AG20443 (cell line): Measurements from ENCODE around the gene TFAM.
A peak's percentile ranks its signal among the peaks of the same experiment; 100 is the strongest.

Experiments
- DNase-seq: peaks from one replicate; pipeline ENCODE4 v3.0.0; 2012; ENCODE audit warnings: low spot score, mixed read lengths

TFAM gene

DNA sequence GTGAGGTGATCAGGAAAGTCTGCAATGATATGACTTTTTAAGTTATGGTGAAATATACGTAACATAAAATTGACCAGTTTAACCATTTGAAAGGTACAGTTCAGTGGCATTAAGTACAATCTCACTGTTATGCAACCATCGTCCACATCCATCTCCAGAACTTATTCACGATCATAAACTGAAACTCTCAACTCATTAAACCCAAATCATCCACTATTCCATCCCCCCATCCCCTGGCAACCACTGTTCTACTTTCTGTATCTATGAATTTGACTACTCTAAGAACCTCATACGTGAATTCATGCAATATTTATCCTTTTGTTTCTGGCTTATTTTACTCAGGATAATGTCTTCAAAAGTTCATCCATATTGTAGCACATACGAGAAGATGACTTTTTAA, 48.4 kb downstream of the TFAM start:
- no peak for DNase-seq

DNA sequence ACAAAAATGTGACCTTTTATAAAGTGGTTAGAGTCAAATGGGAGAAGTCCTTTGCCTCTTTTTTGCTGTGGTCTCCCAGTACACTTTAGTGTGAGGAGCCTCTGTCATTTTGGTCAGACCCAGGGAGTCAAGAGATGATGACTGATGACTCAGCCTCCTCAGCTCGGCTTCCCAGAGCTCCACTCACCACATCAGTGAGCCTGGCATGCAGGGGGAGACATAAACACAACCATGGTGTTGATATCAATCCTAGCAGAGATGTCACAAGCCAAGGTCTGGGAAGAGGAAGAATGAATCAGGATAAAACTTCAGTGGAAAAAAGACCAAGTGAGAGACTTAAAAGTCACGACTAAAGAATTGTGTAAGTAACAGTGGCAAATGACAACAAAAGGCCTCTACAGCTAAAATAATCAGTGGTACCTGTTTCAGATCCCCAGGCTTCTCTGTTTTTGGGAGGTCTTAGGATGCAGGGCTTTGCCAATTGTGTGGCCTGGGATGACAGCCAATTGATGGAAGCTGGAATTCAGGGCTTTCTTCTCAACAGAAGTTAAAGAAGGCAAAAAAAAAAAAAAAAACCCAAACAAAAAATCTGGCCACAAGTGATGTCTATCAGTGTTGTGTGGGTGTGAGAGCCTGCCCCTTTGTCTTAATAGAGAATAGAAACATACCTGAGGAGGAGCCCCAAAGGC, 50.2 kb downstream of the TFAM start:
- peak; percentile 86 for DNase-seq

DNA sequence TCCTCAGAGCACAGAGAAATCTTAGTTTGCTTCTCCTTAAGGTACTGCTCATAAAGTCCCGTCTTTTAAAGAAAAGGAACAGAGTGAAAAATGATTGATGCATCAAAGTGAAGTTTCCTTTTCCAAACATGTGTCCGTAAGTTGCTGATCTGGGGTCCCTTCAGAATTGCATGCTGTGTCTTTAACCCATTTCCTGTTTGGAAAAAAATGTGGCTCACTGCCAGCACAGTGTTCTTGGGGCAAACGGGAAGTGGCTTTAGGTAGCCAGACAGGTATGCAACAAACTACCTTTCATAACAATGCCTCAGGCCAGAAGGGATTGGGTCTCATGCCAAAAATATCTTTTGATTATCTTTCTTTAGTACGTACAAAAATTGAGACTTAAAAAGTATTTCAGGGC, 50.9 kb downstream of the TFAM start:
- DNase-seq, result no peak

DNA sequence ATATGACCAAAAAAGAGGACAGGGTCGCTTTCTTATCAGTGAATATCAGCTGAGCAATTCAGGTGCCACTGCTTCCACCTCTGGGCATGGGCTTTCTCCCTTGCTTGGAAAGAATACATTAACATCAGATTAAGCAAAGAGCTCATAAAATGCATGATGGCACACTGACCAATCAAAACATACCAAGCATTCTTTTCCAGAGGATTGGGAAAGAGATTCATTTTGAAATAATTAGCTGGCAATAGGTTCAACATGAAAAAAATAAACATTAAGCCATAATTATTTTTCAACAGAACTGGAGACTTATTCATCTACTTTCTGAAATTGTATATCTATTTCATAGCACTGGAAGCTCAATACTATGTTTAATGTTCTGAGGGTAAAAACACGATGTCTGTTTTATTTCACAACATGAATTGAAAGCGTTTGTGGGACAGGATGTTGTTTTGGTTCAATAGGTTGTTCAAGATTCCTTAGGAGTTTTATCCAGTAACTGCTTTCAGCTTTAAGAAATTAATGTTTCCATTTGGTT, 53.2 kb downstream of the TFAM start:
- peak; percentile 29 for DNase-seq

DNA sequence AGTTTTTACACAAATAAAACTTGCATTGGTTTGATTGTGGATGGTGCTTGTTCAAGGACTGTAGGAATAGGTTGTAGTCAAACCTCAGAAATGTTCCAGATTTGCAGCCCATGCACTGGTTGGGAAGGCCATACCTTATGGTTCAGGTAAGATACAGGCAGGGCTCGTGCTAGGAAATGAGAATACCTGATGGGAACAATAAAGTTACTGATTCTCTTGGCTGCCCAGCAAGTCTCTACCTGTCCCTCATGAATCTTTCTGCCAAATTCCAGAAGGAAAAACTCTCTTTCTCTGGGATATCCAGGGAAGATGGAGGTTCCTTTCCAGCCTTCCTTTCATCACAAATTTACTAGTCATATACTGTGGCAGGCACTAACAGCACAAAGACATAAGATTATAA, 53.8 kb downstream of the TFAM start:
- no peak for DNase-seq

DNA sequence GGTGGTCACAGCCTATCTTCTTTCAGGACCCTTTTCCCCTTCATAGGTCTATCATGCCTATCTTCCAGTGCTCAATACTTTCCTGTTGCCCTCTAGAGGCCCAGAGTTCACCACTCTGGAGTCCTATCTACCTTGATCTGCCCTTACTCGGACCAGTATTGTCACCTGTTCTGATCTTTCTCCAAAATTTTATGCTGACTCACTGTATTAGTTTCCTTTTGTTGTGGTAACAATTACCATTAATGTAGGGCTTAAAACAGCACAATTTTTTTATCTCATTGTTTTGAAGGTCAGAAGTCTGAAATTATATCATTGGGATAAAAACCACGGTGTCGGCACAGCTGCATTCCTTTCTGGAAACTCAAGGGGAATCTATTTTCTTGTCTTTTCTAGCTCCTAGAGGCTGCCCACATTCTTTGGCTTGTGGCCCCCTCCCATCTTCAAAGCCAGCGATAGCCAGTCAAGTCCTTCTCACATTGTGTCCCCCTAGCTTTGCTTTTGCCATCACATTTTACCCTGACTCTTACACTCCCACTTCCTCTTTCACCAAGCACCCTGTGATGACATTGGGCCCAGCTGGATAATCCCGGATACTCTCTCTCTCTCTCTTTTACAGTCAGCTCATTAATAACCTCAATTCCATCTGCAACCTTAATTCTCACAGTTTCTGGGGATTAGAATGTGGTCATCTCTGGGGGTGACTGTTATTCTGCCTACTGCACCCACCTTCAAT, 54.6 kb downstream of the TFAM start:
- no peak for DNase-seq

DNA sequence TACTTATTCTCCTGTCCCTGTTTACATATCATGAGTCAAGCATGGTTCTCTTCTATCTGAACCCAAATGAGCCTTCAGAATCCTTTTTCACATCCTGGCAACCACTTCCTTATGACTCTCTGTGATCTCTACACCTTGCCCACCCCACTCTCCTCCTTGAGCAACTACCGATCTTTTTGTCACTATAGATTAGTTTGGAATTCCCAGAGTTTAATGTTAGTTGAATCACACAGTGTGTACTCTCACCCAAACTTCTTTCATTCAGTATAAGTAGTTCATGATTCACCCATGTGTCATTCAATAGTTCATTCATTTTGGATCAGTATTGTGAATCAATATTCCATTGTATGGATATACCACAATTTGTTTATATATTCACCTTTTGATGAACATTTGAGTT, 55.3 kb downstream of the TFAM start:
- no peak for DNase-seq

DNA sequence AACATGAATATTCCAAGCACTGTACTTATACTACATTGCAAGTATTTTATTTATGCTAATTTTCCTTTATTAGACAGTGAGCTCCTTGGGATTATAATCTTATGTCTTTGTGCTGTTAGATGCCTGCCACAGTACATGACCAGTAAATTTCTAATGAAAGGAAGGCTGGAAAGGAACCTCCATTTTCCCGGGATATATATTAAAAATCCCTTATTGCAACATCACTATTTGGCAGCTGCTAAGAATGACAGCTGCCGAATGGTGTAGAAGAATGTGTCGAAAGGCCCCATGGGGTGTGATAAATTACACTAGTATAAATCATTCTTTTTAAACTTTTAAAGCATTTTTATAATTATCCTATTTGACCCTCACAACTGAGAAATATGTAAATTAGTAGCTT, 59.1 kb downstream of the TFAM start:
- no peak for DNase-seq

DNA sequence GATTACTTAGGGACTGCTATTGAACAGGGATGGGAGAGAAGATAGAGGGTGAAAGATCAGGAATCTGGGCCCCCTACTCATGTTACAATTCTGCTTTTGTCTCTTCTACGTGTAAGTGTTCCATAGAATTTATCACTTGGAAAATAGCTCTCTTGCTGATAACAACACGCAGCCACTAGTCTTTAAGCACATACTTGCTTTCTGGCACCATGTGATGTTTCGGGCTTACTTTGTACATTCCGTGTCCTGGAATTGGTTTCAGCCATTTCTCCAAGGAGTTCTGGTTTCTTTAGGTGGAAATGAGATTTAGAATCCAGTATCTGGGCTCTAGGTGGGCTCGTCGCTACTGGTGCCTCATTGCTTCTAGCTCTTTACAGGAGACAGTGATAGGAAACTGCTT, 59.7 kb downstream of the TFAM start:
- no peak for DNase-seq

DNA sequence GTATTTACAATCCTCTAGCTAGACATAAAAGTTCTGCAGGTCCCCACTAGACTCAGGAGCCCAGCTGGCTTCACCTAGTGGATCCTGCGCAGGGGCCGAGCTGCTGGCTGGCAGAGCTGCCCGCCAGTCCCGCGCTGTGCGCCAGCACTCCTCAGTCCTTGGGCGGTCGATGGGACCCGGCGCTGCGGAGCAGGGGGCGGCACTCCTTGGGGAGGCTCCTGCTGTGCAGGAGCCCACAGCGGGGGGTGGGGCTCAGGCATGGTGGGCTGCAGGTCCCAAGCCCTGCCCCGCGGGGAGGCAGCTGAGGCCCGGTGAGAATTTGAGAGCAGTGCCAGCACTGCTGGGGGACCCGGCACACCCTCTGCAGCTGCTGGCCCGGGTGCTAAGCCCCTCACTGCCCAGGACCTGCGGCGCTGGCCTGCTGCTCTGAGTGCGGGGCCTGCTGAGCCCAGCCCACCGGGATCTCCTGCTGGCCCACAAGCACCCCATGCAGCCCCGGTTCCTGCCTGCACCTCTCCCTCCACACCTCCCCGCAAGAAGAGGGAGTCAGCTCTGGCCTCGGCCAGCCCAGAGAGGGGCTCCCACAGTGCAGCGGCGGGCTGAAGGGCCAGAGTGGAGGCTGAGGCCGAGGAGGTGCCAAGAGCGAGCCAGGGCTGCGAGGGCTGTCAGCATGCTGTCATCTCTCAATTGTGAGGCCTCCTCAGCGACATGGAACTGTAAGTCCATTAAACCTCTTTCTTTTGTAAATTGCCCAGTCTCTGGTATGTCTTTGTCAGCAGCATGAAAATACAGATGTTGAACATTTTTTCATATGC, 63.1 kb downstream of the TFAM start:
- DNase-seq, result no peak
